Measurements from ENCODE around the gene ADAMTS16.

ADAMTS16 gene

GRCh38 chr5:5150667-5151066 is 10.5 kb downstream of the ADAMTS16 start:
- TF ChIP-seq, protein P1, sequence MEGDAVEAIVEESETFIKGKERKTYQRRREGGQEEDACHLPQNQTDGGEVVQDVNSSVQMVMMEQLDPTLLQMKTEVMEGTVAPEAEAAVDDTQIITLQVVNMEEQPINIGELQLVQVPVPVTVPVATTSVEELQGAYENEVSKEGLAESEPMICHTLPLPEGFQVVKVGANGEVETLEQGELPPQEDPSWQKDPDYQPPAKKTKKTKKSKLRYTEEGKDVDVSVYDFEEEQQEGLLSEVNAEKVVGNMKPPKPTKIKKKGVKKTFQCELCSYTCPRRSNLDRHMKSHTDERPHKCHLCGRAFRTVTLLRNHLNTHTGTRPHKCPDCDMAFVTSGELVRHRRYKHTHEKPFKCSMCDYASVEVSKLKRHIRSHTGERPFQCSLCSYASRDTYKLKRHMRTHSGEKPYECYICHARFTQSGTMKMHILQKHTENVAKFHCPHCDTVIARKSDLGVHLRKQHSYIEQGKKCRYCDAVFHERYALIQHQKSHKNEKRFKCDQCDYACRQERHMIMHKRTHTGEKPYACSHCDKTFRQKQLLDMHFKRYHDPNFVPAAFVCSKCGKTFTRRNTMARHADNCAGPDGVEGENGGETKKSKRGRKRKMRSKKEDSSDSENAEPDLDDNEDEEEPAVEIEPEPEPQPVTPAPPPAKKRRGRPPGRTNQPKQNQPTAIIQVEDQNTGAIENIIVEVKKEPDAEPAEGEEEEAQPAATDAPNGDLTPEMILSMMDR (conservative IDR thresholded peaks at IDR 0.05; ENCODE audit: control insufficient read depth, insufficient read depth, low read depth, low read length): no peak

GRCh38 chr5:5154733-5155132 is 14.6 kb downstream of the ADAMTS16 start:
- TF ChIP-seq, protein P1 (conservative IDR thresholded peaks at IDR 0.05; ENCODE audit: control insufficient read depth, insufficient read depth, low read depth, low read length): no peak
- no peak for DNase-seq (ENCODE audit: low read depth)
- H3K4me3 ChIP-seq (ENCODE audit: control insufficient read depth, low read depth, low read length): no peak overlapping the region

More at GRCh38 chr5:5150667-5151066, 10.5 kb downstream of the ADAMTS16 start:
- no peak for DNase-seq (ENCODE audit: low read depth)
- no peak overlapping the region for H3K4me3 ChIP-seq (ENCODE audit: control insufficient read depth, low read depth, low read length)

DNA sequence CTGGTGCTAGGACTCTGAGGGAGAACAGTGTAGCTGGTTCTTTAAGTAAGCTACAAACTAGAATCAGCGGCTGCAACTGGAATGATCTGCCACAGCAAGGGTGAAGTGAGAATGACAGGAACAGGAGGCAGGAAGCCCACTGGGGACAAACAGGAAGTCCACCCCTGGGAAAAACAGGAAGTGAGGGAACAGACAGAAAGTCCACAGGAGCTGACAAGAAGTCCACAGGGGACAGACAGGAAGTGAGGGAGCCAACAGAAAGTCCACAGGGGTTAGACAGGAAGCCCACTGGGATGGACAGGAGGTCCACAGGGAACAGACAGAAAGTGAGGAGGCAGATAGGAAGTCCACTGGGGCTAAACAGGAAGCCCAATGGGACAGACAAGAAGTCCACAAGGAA is 15.5 kb downstream of the ADAMTS16 start:
- H3K4me3 ChIP-seq (ENCODE audit: control insufficient read depth, low read depth, low read length): no peak overlapping the region
- TF ChIP-seq, protein P1 (conservative IDR thresholded peaks at IDR 0.05; ENCODE audit: control insufficient read depth, insufficient read depth, low read depth, low read length): no peak
- no peak for DNase-seq (ENCODE audit: low read depth)

GRCh38 chr5:5156471-5157082 is 16.4 kb downstream of the ADAMTS16 start:
- TF ChIP-seq, protein P1 (conservative IDR thresholded peaks at IDR 0.05; ENCODE audit: control insufficient read depth, insufficient read depth, low read depth, low read length): no peak
- DNase-seq (ENCODE audit: low read depth): no peak
- no peak overlapping the region for H3K4me3 ChIP-seq (ENCODE audit: control insufficient read depth, low read depth, low read length)

GRCh38 chr5:5158472-5158895 is 18.4 kb downstream of the ADAMTS16 start:
- peak; percentile 41 for DNase-seq (ENCODE audit: low read depth)
- TF ChIP-seq, protein P1 (conservative IDR thresholded peaks at IDR 0.05; ENCODE audit: control insufficient read depth, insufficient read depth, low read depth, low read length): no peak
- no peak overlapping the region for H3K4me3 ChIP-seq (ENCODE audit: control insufficient read depth, low read depth, low read length)

DNA sequence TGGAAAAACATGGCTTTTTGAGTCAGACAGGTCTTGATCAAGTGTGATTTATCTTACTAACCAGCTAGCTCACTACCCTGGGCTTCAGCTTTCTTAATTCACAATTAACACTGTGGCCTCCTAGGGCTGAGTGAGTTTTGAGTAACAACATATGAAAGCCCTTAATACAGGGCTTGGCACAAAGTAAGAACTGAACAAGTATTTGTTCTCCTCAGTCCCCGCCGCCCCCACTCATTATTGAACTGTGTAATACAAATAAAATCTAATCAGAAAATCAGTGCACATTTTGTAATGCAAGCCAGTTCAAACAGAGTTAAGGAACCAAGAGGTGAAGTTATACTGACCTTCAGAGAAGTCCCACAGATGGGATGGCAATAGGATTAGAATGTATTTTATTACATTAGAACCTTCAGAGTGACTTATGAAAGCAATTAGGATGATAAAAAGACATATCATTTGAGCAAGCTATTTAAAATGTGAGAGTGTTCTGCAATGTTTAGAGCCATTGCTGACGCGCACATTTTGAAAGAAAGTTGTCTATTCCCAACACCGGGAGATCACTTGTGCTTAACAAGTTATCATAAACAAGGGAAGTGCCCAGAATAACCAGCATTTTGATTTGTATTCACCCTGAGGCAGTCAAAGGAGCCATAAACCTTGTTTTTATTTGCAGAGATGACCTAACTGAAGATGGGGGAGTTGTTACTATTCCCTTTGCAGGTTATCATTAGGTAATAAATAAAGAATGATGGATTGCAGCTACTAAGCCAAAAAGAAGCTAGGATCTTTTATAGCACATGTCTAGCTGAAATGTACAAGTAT is 19.4 kb downstream of the ADAMTS16 start:
- DNase-seq (ENCODE audit: low read depth): no peak
- TF ChIP-seq, protein P1 (conservative IDR thresholded peaks at IDR 0.05; ENCODE audit: control insufficient read depth, insufficient read depth, low read depth, low read length): no peak
- no peak overlapping the region for H3K4me3 ChIP-seq (ENCODE audit: control insufficient read depth, low read depth, low read length)
